DMS79 treated with DMSO at 0.1 percent for 48 hours (cell line): ENCODE results near the gene CWC27.

ENCODE experiments used
- DNase-seq: peaks from one replicate; lab custom pipeline; 2025; lab: John Stamatoyannopoulos, UW

The CWC27 gene

GRCh38 chr5:65035211-65036206 is 266.8 kb downstream of the CWC27 start:
- DNase-seq = peak; percentile 34

GRCh38 chr5:65037831-65038815 is 269.4 kb downstream of the CWC27 start:
- DNase-seq = no peak

- DNase-seq = no peak
These were observed 272.8 kb downstream of the CWC27 start for GRCh38 chr5:65041296-65042158.

GRCh38 chr5:65043843-65044359 is 275.2 kb downstream of the CWC27 start:
- DNase-seq = no peak

GRCh38 chr5:65047225-65047624 is 278.5 kb downstream of the CWC27 start:
- DNase-seq = no peak

GRCh38 chr5:65047948-65048690 is 279.4 kb downstream of the CWC27 start:
- DNase-seq = no peak

- no peak for DNase-seq
These were observed 281.4 kb downstream of the CWC27 start for GRCh38 chr5:65050140-65050539.

GRCh38 chr5:65050826-65051498 is 282.2 kb downstream of the CWC27 start:
- no peak for DNase-seq

- DNase-seq = no peak
These were observed 287.2 kb downstream of the CWC27 start for GRCh38 chr5:65055938-65056337.

- DNase-seq = no peak
These were observed 291.2 kb downstream of the CWC27 start for GRCh38 chr5:65059681-65060598.

GRCh38 chr5:65061250-65061973 is 292.7 kb downstream of the CWC27 start:
- DNase-seq = no peak

GRCh38 chr5:65061974-65062353 is 293.2 kb downstream of the CWC27 start:
- no peak for DNase-seq

- DNase-seq = no peak
These were observed 293.8 kb downstream of the CWC27 start for GRCh38 chr5:65062469-65063083.

- no peak for DNase-seq
These were observed 296.3 kb downstream of the CWC27 start for GRCh38 chr5:65065001-65065511.

GRCh38 chr5:65066387-65067146 is 297.8 kb downstream of the CWC27 start:
- no peak for DNase-seq

GRCh38 chr5:65067147-65067506 is 298.4 kb downstream of the CWC27 start:
- DNase-seq = no peak
